Chondrocyte (in vitro differentiated cells): ENCODE data around the gene NPHP4. TPM values are rescaled to one million over a fixed set of nuclear protein-coding genes. Genes with fewer than 3 reads are reported as not detected.

ENCODE experiments used
- DNase-seq: peaks from one replicate; pipeline ENCODE4 v3.0.0; 2021; ENCODE audit warnings: mixed read lengths, low spot score
- H3K27ac Mint-ChIP-seq: one replicate; pipeline ENCODE4 v1.8.0; 2021; ENCODE audit warnings: mild to moderate bottlenecking, moderate library complexity, mixed read lengths; ENCODE audit not compliant: unreplicated experiment
- H3K27me3 Mint-ChIP-seq: 2 replicates; pipeline ENCODE4 v1.8.0; 2021; ENCODE audit warnings: low read depth, mixed read lengths
- H3K36me3 Mint-ChIP-seq: 2 replicates; pipeline ENCODE4 v1.8.0; 2021; ENCODE audit warnings: low read depth, mixed read lengths
- H3K4me1 Mint-ChIP-seq: 2 replicates; pipeline ENCODE4 v1.8.0; 2021; ENCODE audit warnings: low read depth, mild to moderate bottlenecking, mixed read lengths
- H3K4me3 Mint-ChIP-seq: one replicate; pipeline ENCODE4 v1.8.0; 2021; ENCODE audit warnings: mild to moderate bottlenecking, moderate library complexity, mixed read lengths; ENCODE audit not compliant: unreplicated experiment
- H3K9me3 Mint-ChIP-seq: 2 replicates; pipeline ENCODE4 v1.8.0; 2021; ENCODE audit warnings: low read depth, mixed read lengths
- CTCF ChIP-seq: fragments of 200-600 bp; sonication (generic); IDR thresholded peaks from 2 replicates; pipeline ENCODE4 v1.5.0; 2021; ENCODE audit warnings: antibody characterized with exemption, mild to moderate bottlenecking, moderate library complexity
- total RNA-seq: library from RNA; stranded (reverse); gene quantifications from 3 replicates; pipeline ENCODE4 v1.2.1, GENCODE V29; 2021

NPHP4 gene
- total RNA-seq, 1 donor from 2014 or later: 8.7 TPM

- H3K4me3 Mint-ChIP-seq: peak overlapping the region; percentile 81
- no peaks in the 10 kb centered on the region for H3K27me3 Mint-ChIP-seq
- no peak for DNase-seq
- no peak for TF ChIP-seq CTCF
- no peaks in the 10 kb centered on the region for H3K9me3 Mint-ChIP-seq
- H3K4me1 Mint-ChIP-seq: peaks cover 23% of the 10 kb centered on the region
- H3K27ac Mint-ChIP-seq: no peak overlapping the region
- H3K36me3 Mint-ChIP-seq: no peaks in the 10 kb centered on the region
Measured at GRCh38 chr1:5990913-5991312, 1.3 kb downstream of the NPHP4 start.

DNA sequence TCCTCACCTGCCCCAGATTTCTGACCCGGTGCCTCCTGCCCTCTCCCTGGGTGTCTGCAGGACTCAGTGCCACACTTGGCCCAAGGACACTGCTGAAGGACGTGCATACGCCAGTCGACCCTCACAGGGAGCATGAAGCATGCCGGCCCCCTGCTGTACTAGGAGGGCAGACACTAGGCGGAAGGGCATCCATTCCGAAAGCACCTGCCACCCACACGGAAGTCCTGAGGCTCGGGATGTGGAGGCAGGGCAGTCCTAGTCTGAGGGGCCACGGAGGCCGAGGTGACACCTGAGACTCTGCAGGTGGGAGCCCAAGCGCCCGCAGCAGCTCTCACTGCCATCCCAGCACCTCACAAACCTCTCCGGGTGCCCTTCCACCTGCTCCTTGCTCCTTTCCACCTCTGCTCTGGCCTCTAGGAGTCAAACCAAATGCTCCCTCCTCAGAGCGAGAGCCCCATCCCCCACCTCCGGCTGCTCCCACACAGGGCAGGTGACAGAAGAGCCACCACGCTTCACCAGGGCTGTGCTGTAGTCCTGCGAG is 2.4 kb downstream of the NPHP4 start:
- no peak overlapping the region for H3K27ac Mint-ChIP-seq
- H3K36me3 Mint-ChIP-seq: no peaks in the 10 kb centered on the region
- DNase-seq: peak; percentile 77
- no peaks in the 10 kb centered on the region for H3K27me3 Mint-ChIP-seq
- H3K4me1 Mint-ChIP-seq: peaks cover 23% of the 10 kb centered on the region
- H3K4me3 Mint-ChIP-seq: no peak overlapping the region
- H3K9me3 Mint-ChIP-seq: no peaks in the 10 kb centered on the region
- TF ChIP-seq CTCF: no peak

DNA sequence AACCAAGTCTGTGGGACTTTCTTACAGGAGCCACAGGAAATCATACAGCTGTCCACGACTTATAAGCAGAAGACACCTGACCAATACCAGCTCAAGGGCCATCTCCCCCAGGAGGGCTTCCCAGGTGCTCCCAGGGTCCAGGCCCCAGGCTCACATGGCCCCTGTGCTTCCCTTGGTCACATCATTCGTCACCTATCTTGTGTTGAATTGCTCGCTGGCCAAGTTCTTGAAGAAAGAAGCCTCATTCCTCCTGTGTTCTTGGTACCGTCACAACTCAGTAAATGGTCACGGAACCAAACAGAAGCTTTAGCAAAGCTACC is 3.0 kb downstream of the NPHP4 start:
- Mint-ChIP-seq H3K4me3 (no peak overlapping the region), H3K27me3 (no peaks in the 10 kb centered on the region), H3K9me3 (no peaks in the 10 kb centered on the region), H3K4me1 (peaks cover 23% of the 10 kb centered on the region), H3K27ac (no peak overlapping the region), H3K36me3 (no peaks in the 10 kb centered on the region)
- DNase-seq: peak; percentile 44
- no peak for TF ChIP-seq CTCF

GRCh38 chr1:5988596-5989285 is 3.5 kb downstream of the NPHP4 start:
- Mint-ChIP-seq H3K27ac (no peak overlapping the region), H3K27me3 (no peaks in the 10 kb centered on the region), H3K9me3 (no peaks in the 10 kb centered on the region)

GRCh38 chr1:5986018-5986417 is 6.2 kb downstream of the NPHP4 start:
- no peak for TF ChIP-seq CTCF
- Mint-ChIP-seq H3K27ac (no peak overlapping the region), H3K9me3 (no peaks in the 10 kb centered on the region), H3K4me3 (no peak overlapping the region), H3K36me3 (peaks cover 3% of the 10 kb centered on the region), H3K4me1 (peaks cover 13% of the 10 kb centered on the region), H3K27me3 (no peaks in the 10 kb centered on the region)
- peak; percentile 42 for DNase-seq

More at GRCh38 chr1:5988596-5989285, 3.5 kb downstream of the NPHP4 start:
- Mint-ChIP-seq H3K36me3 (no peaks in the 10 kb centered on the region), H3K4me1 (peaks cover 21% of the 10 kb centered on the region), H3K4me3 (no peak overlapping the region)
- no peak for TF ChIP-seq CTCF
- peak; percentile 84 for DNase-seq
